Measurements from ENCODE around the gene TEX36. TPM values are rescaled to one million over a fixed set of nuclear protein-coding genes. Genes with fewer than 3 reads are reported as not detected.

TEX36 gene
- total RNA-seq, 3 donors from 2014 or later (not counting 1 experiment from before 2014, with no cell fraction given), result not detected

- Histone ChIP-seq H3K9me3 (ENCODE audit: control insufficient read depth, insufficient read depth, low read length) (no peaks in the 10 kb centered on the region), H3K27me3 (ENCODE audit: control insufficient read depth, insufficient read depth, low read length) (peaks cover 2% of the 10 kb centered on the region), H3K4me3 (ENCODE audit: low read length) (no peak overlapping the region), H3K36me3 (ENCODE audit: control insufficient read depth, insufficient read depth, low read length) (no peaks in the 10 kb centered on the region), H3K27ac (ENCODE audit: low read length) (no peak overlapping the region), H3K4me1 (ENCODE audit: control insufficient read depth, insufficient read depth, low read length) (no peaks in the 10 kb centered on the region)
- ATAC-seq (no peak), DNase-seq (no peak)
- intact Hi-C loops (cut with micrococcal nuclease), result no loop called here
- no peak overlapping the region for H3K4me3 Mint-ChIP-seq
- H3K4me1 Mint-ChIP-seq, result peaks cover 0 to 1% of the 10 kb centered on the region in 2 donors
- peaks cover 8 to 43% of the 10 kb centered on the region in 2 donors for H3K27me3 Mint-ChIP-seq (ENCODE audit: low read depth in 2 of 2)
- TF ChIP-seq, protein P1, sequence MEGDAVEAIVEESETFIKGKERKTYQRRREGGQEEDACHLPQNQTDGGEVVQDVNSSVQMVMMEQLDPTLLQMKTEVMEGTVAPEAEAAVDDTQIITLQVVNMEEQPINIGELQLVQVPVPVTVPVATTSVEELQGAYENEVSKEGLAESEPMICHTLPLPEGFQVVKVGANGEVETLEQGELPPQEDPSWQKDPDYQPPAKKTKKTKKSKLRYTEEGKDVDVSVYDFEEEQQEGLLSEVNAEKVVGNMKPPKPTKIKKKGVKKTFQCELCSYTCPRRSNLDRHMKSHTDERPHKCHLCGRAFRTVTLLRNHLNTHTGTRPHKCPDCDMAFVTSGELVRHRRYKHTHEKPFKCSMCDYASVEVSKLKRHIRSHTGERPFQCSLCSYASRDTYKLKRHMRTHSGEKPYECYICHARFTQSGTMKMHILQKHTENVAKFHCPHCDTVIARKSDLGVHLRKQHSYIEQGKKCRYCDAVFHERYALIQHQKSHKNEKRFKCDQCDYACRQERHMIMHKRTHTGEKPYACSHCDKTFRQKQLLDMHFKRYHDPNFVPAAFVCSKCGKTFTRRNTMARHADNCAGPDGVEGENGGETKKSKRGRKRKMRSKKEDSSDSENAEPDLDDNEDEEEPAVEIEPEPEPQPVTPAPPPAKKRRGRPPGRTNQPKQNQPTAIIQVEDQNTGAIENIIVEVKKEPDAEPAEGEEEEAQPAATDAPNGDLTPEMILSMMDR (IDR thresholded peaks at IDR 0.05), result no peak
- 68% methylated on average over 7 of the region's 7 CpGs for WGBS (ENCODE audit: insufficient coverage)
- no peaks in the 10 kb centered on the region for H3K9me3 Mint-ChIP-seq
- no peak overlapping the region for H3K27ac Mint-ChIP-seq
- no peaks in the 10 kb centered on the region for H3K36me3 Mint-ChIP-seq
Observed at GRCh38 chr10:125638555-125638954, 44.4 kb downstream of the TEX36 start.

GRCh38 chr10:125637496-125637895 is 45.5 kb downstream of the TEX36 start:
- ATAC-seq (no peak), DNase-seq (no peak)
- Histone ChIP-seq H3K4me1 (ENCODE audit: control insufficient read depth, insufficient read depth, low read length) (no peaks in the 10 kb centered on the region), H3K36me3 (ENCODE audit: control insufficient read depth, insufficient read depth, low read length) (no peaks in the 10 kb centered on the region), H3K4me3 (ENCODE audit: low read length) (no peak overlapping the region), H3K27me3 (ENCODE audit: control insufficient read depth, insufficient read depth, low read length) (peaks cover 2% of the 10 kb centered on the region), H3K27ac (ENCODE audit: low read length) (no peak overlapping the region), H3K9me3 (ENCODE audit: control insufficient read depth, insufficient read depth, low read length) (no peaks in the 10 kb centered on the region)
- peaks cover 8 to 44% of the 10 kb centered on the region in 2 donors for H3K27me3 Mint-ChIP-seq (ENCODE audit: low read depth in 2 of 2)
- 76% methylated on average over 6 of the region's 6 CpGs for WGBS (ENCODE audit: insufficient coverage)
- TF ChIP-seq, protein P1 (IDR thresholded peaks at IDR 0.05), result no peak
- H3K36me3 Mint-ChIP-seq, result no peaks in the 10 kb centered on the region
- no peak overlapping the region for H3K27ac Mint-ChIP-seq
- H3K4me1 Mint-ChIP-seq, result no peaks in the 10 kb centered on the region
- H3K4me3 Mint-ChIP-seq, result no peak overlapping the region
- intact Hi-C loops (cut with micrococcal nuclease), result no loop called here
- H3K9me3 Mint-ChIP-seq, result no peaks in the 10 kb centered on the region

- 92% methylated on average over 5 of the region's 5 CpGs for WGBS (ENCODE audit: insufficient coverage)
- intact Hi-C loops (cut with micrococcal nuclease), result no loop called here
- no peaks in the 10 kb centered on the region for H3K9me3 Mint-ChIP-seq
- peaks cover 16 to 44% of the 10 kb centered on the region in 2 donors for H3K27me3 Mint-ChIP-seq (ENCODE audit: low read depth in 2 of 2)
- TF ChIP-seq, protein P1 (IDR thresholded peaks at IDR 0.05), result no peak
- H3K27me3 ChIP-seq (ENCODE audit: control insufficient read depth, insufficient read depth, low read length), result peaks cover 2% of the 10 kb centered on the region
- no peak overlapping the region for H3K4me3 ChIP-seq (ENCODE audit: low read length)
- H3K27ac ChIP-seq (ENCODE audit: low read length), result no peak overlapping the region
- H3K9me3 ChIP-seq (ENCODE audit: control insufficient read depth, insufficient read depth, low read length), result no peaks in the 10 kb centered on the region
- H3K27ac Mint-ChIP-seq, result no peak overlapping the region
- H3K4me1 Mint-ChIP-seq, result peaks cover 0 to 7% of the 10 kb centered on the region in 2 donors
- H3K4me1 ChIP-seq (ENCODE audit: control insufficient read depth, insufficient read depth, low read length), result no peaks in the 10 kb centered on the region
- H3K36me3 Mint-ChIP-seq, result no peaks in the 10 kb centered on the region
- DNase-seq (no peak), ATAC-seq (no peak)
- no peaks in the 10 kb centered on the region for H3K36me3 ChIP-seq (ENCODE audit: control insufficient read depth, insufficient read depth, low read length)
- no peak overlapping the region for H3K4me3 Mint-ChIP-seq
Observed at GRCh38 chr10:125634606-125635005, 48.4 kb downstream of the TEX36 start.

- Histone ChIP-seq H3K27me3 (ENCODE audit: control insufficient read depth, insufficient read depth, low read length) (peaks cover 2% of the 10 kb centered on the region), H3K36me3 (ENCODE audit: control insufficient read depth, insufficient read depth, low read length) (no peaks in the 10 kb centered on the region), H3K27ac (ENCODE audit: low read length) (no peak overlapping the region), H3K9me3 (ENCODE audit: control insufficient read depth, insufficient read depth, low read length) (no peaks in the 10 kb centered on the region), H3K4me3 (ENCODE audit: low read length) (no peak overlapping the region), H3K4me1 (ENCODE audit: control insufficient read depth, insufficient read depth, low read length) (no peaks in the 10 kb centered on the region)
- Mint-ChIP-seq H3K4me3 (no peak overlapping the region), H3K9me3 (no peaks in the 10 kb centered on the region), H3K27ac (no peak overlapping the region), H3K27me3 (ENCODE audit: low read depth in 2 of 2) (peaks cover 13 to 38% of the 10 kb centered on the region in 2 donors), H3K36me3 (no peaks in the 10 kb centered on the region), H3K4me1 (peaks cover 0 to 7% of the 10 kb centered on the region in 2 donors)
- 80% methylated on average over 13 of the region's 13 CpGs for WGBS (ENCODE audit: insufficient coverage)
- intact Hi-C loops (cut with micrococcal nuclease), result no loop called here
- DNase-seq (no peak), ATAC-seq (no peak)
- TF ChIP-seq, protein P1 (IDR thresholded peaks at IDR 0.05), result no peak
Observed at GRCh38 chr10:125633517-125633999, 49.4 kb downstream of the TEX36 start.
